ENCODE measurements around the gene MVK. TPM values are rescaled to one million over a fixed set of nuclear protein-coding genes. Genes with fewer than 3 reads are reported as not detected.

Gene MVK
- total RNA-seq, 4 donors from 2014 or later, result 7.1 to 12.0 (median 9.9) TPM

DNA sequence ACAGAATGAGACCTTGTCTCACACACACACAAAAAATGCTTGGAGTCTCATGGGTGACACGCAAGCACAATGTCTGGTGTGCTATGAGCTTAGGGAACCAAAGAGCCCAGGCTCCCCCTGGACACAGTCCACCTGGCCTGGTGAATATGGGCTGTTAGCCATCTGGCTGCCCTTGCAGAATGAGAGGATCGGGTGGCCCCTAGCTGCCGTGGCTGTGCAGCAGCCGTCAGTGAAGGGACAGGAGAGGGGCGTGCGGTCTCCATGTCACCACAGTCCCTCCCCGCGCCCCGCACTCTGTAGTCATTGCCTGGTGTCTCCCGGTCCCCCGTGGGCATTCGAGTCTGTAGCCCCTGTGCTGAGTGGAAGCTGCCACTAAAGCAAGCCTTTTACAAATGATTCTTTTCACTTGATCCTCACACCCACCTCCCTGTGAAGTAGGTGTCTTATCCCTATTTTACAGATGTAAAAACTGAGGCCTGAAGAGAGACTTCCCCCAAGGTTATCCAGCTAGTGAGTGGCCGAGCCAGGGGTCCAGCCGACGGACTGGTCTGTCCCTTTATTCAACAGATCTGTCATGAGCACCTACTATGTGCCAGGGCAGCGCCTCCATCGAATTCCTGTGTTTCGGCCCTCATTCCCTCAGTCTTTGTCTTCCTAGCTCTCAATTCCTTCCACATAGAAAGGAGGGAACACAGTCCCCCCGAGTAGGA is 18.8 kb downstream of the MVK start:
- ATAC-seq (ENCODE audit: low FRiP score), result no peak
- DNase-seq (ENCODE audit: low spot score), result no peak
- no peak for TF ChIP-seq CTCF (IDR thresholded peaks at IDR 0.05)

DNA sequence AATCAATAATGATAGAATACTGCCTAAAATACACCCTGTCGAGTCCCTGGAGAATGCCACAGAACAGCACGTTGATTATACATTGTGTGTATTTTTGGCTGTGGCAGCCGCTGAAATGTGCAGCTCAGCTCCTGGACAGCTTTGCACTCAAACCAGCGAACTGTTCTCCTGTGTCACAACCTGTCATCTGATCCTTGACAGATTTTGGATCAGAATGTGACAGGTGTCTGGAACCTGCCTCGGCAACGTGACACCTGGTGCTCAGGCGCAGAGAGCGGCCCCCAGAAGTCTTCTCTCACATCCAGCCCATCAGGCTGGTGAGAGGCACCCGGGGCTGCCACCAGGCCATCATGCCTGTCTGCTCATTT is 19.3 kb downstream of the MVK start:
- no peak for ATAC-seq (ENCODE audit: low FRiP score)
- DNase-seq (ENCODE audit: low spot score), result no peak
- TF ChIP-seq CTCF (IDR thresholded peaks at IDR 0.05), result no peak

GRCh38 chr12:109594556-109595317 is 21.1 kb downstream of the MVK start:
- no peak for TF ChIP-seq CTCF (IDR thresholded peaks at IDR 0.05)
- ATAC-seq (ENCODE audit: low FRiP score) (no peak), DNase-seq (ENCODE audit: low spot score) (no peak)

- DNase-seq (ENCODE audit: low spot score), result no peak
- ATAC-seq (ENCODE audit: low FRiP score), result no peak
- TF ChIP-seq CTCF (IDR thresholded peaks at IDR 0.05), result no peak
These were observed 21.8 kb downstream of the MVK start for GRCh38 chr12:109595321-109595902.

DNA sequence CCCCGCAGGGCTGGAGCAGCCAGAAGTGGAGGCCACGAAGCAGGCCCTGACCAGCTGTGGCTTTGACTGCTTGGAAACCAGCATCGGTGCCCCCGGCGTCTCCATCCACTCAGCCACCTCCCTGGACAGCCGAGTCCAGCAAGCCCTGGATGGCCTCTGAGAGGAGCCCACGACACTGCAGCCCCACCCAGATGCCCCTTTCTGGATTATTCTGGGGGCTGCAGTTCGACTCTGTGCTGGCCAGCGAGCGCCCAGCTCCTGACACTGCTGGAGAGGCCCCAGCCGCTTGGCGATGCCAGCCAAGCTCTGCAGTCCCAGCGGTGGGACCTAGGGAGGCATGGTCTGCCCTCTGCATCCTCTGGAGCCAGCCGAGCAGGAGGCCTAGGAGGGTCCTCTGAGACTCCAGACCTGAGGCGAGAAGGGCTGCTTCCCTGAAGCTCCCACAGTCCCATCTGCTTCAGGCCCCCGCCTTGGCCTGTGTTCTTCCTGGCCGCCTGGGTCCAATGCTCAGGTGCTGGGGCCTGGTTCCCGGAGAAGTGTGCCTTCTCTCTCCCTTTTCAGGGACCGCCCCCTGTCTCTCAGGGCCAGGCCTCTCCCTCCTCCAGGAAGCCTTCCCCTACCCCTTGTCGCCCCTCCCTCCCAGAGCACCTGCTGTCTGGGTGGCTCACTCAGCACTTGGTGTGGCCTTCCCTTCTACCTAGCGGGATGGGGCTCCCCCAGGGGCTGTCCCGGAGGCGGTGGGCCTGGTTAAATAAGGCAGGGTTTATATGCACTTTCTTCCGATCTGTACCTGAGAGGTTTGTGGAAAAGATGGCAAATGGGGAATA is 23.0 kb downstream of the MVK start:
- DNase-seq (ENCODE audit: low spot score), result no peak
- TF ChIP-seq CTCF (IDR thresholded peaks at IDR 0.05), result no peak
- no peak for ATAC-seq (ENCODE audit: low FRiP score)

GRCh38 chr12:109597414-109597794 is 23.8 kb downstream of the MVK start:
- ATAC-seq (ENCODE audit: low FRiP score) (no peak), DNase-seq (ENCODE audit: low spot score) (no peak)
- no peak for TF ChIP-seq CTCF (IDR thresholded peaks at IDR 0.05)
